ENCODE data around the gene PMM2. TPM values are rescaled to one million over a fixed set of nuclear protein-coding genes. Genes with fewer than 3 reads are reported as not detected.
"Not testable (repeated sequence)": the region's sequence is repeated elsewhere in the genome, so short reads cannot be mapped to it uniquely, and the experiment has no call there.

PMM2 gene
- total RNA-seq, 2 donors from 2014 or later, result 61.6 to 105 TPM

GRCh38 chr16:8816967-8817655, 19.5 kb downstream of the PMM2 start:
- DNase-seq (ENCODE audit: low spot score) (no peak), ATAC-seq (peak in 1 of 2 donors; percentile 19)
- Mint-ChIP-seq H3K27ac (peak overlapping the region in 1 of 2 donors; percentile 50), H3K27me3 (no peaks in the 10 kb centered on the region), H3K36me3 (peaks cover 27% of the 10 kb centered on the region), H3K9me3 (no peaks in the 10 kb centered on the region), H3K4me1 (ENCODE audit: low read depth in 2 of 2) (peaks cover 17% of the 10 kb centered on the region in 2 donors), H3K4me3 (no peak overlapping the region)

GRCh38 chr16:8818504-8819270, 21.0 kb downstream of the PMM2 start:
- no peak overlapping the region for H3K4me3 Mint-ChIP-seq
- no peaks in the 10 kb centered on the region for H3K27me3 Mint-ChIP-seq
- DNase-seq (ENCODE audit: low spot score), result no peak
- peaks cover 29% of the 10 kb centered on the region for H3K36me3 Mint-ChIP-seq
- peak overlapping the region in 1 of 2 donors; percentile 16 for H3K27ac Mint-ChIP-seq
- H3K4me1 Mint-ChIP-seq (ENCODE audit: low read depth in 2 of 2), result peaks cover 17 to 21% of the 10 kb centered on the region in 2 donors
- no peaks in the 10 kb centered on the region for H3K9me3 Mint-ChIP-seq
- ATAC-seq, result peak; percentile 60 to 64

GRCh38 chr16:8819411-8820034, 21.9 kb downstream of the PMM2 start:
- H3K9me3 Mint-ChIP-seq, result no peaks in the 10 kb centered on the region
- H3K4me3 Mint-ChIP-seq, result no peak overlapping the region
- ATAC-seq, result no peak
- no peaks in the 10 kb centered on the region for H3K27me3 Mint-ChIP-seq
- H3K36me3 Mint-ChIP-seq, result peaks cover 27% of the 10 kb centered on the region
- H3K4me1 Mint-ChIP-seq (ENCODE audit: low read depth in 2 of 2), result peaks cover 17 to 21% of the 10 kb centered on the region in 2 donors
- no peak for DNase-seq (ENCODE audit: low spot score)
- peak overlapping the region in 1 of 2 donors; percentile 16 for H3K27ac Mint-ChIP-seq

- no peaks in the 10 kb centered on the region for H3K9me3 Mint-ChIP-seq
- DNase-seq (ENCODE audit: low spot score), result no peak
- no peak overlapping the region for H3K4me3 Mint-ChIP-seq
- H3K4me1 Mint-ChIP-seq (ENCODE audit: low read depth in 2 of 2), result peaks cover 7 to 14% of the 10 kb centered on the region in 2 donors
- ATAC-seq, result no peak
- no peaks in the 10 kb centered on the region for H3K27me3 Mint-ChIP-seq
- peaks cover 13% of the 10 kb centered on the region for H3K36me3 Mint-ChIP-seq
- no peak overlapping the region for H3K27ac Mint-ChIP-seq
Observed at GRCh38 chr16:8822403-8822802, 24.8 kb downstream of the PMM2 start.

- no peak for ATAC-seq
- Mint-ChIP-seq H3K36me3 (peaks cover 17% of the 10 kb centered on the region), H3K4me1 (ENCODE audit: low read depth in 2 of 2) (peaks cover 0 to 9% of the 10 kb centered on the region in 2 donors), H3K4me3 (no peak overlapping the region), H3K27ac (no peak overlapping the region), H3K27me3 (no peaks in the 10 kb centered on the region), H3K9me3 (no peaks in the 10 kb centered on the region)
- DNase-seq (ENCODE audit: low spot score), result no peak
Observed at GRCh38 chr16:8826278-8826879, 28.7 kb downstream of the PMM2 start.

GRCh38 chr16:8828541-8829165, 31.0 kb downstream of the PMM2 start:
- Mint-ChIP-seq H3K27ac (no peak overlapping the region), H3K4me3 (no peak overlapping the region), H3K36me3 (peaks cover 11% of the 10 kb centered on the region), H3K4me1 (ENCODE audit: low read depth in 2 of 2) (peaks cover 11 to 19% of the 10 kb centered on the region in 2 donors), H3K27me3 (no peaks in the 10 kb centered on the region), H3K9me3 (no peaks in the 10 kb centered on the region)
- ATAC-seq (no peak), DNase-seq (ENCODE audit: low spot score) (no peak)

GRCh38 chr16:8831450-8831849, 33.8 kb downstream of the PMM2 start:
- DNase-seq (ENCODE audit: low spot score) (no peak), ATAC-seq (no peak)
- Mint-ChIP-seq H3K27me3 (no peaks in the 10 kb centered on the region), H3K4me1 (ENCODE audit: low read depth in 2 of 2) (peaks cover 16 to 24% of the 10 kb centered on the region in 2 donors), H3K36me3 (peaks cover 11% of the 10 kb centered on the region), H3K9me3 (no peaks in the 10 kb centered on the region), H3K4me3 (no peak overlapping the region), H3K27ac (no peak overlapping the region)

- Mint-ChIP-seq H3K9me3 (no peaks in the 10 kb centered on the region), H3K36me3 (peaks cover 11% of the 10 kb centered on the region), H3K4me3 (peak overlapping the region; percentile 13), H3K27me3 (no peaks in the 10 kb centered on the region), H3K4me1 (ENCODE audit: low read depth in 2 of 2) (peaks cover 16 to 24% of the 10 kb centered on the region in 2 donors), H3K27ac (peak overlapping the region in 1 of 2 donors; percentile 40)
- no peak for DNase-seq (ENCODE audit: low spot score)
- ATAC-seq, result peak in 1 of 2 donors; percentile 9
Observed at GRCh38 chr16:8831871-8832716, 34.5 kb downstream of the PMM2 start.

- peak overlapping the region in 1 of 2 donors; percentile 40 for H3K27ac Mint-ChIP-seq
- H3K4me3 Mint-ChIP-seq, result peak overlapping the region; percentile 13
- H3K4me1 Mint-ChIP-seq (ENCODE audit: low read depth in 2 of 2), result peaks cover 16 to 24% of the 10 kb centered on the region in 2 donors
- H3K36me3 Mint-ChIP-seq, result peaks cover 11% of the 10 kb centered on the region
- no peaks in the 10 kb centered on the region for H3K9me3 Mint-ChIP-seq
- DNase-seq (ENCODE audit: low spot score) (no peak), ATAC-seq (peak in 1 of 2 donors; percentile 69)
- no peaks in the 10 kb centered on the region for H3K27me3 Mint-ChIP-seq
Observed at GRCh38 chr16:8832717-8833105, 35.1 kb downstream of the PMM2 start.

- H3K27me3 Mint-ChIP-seq; DNase-seq (ENCODE audit: low spot score); H3K36me3 Mint-ChIP-seq; H3K4me3 Mint-ChIP-seq; H3K9me3 Mint-ChIP-seq; H3K27ac Mint-ChIP-seq; ATAC-seq: not testable (repeated sequence)
- peaks cover 16 to 24% of the 10 kb centered on the region in 2 donors for H3K4me1 Mint-ChIP-seq (ENCODE audit: low read depth in 2 of 2)
Observed at GRCh38 chr16:8836797-8837196, 39.2 kb downstream of the PMM2 start.

GRCh38 chr16:8837594-8837993, 40.0 kb downstream of the PMM2 start:
- H3K27me3 Mint-ChIP-seq; H3K27ac Mint-ChIP-seq; H3K9me3 Mint-ChIP-seq; H3K4me3 Mint-ChIP-seq; ATAC-seq; DNase-seq (ENCODE audit: low spot score); H3K36me3 Mint-ChIP-seq: not testable (repeated sequence)
- peaks cover 21 to 25% of the 10 kb centered on the region in 2 donors for H3K4me1 Mint-ChIP-seq (ENCODE audit: low read depth in 2 of 2)

GRCh38 chr16:8842016-8842415, 44.4 kb downstream of the PMM2 start:
- H3K9me3 Mint-ChIP-seq; H3K36me3 Mint-ChIP-seq; H3K4me3 Mint-ChIP-seq; H3K27me3 Mint-ChIP-seq; DNase-seq (ENCODE audit: low spot score); ATAC-seq: not testable (repeated sequence)
- H3K4me1 Mint-ChIP-seq (ENCODE audit: low read depth in 2 of 2), result peaks cover 24 to 28% of the 10 kb centered on the region in 2 donors
- H3K27ac Mint-ChIP-seq, result peak overlapping the region in 1 of 2 donors; percentile 2
